K562 (cell line): ENCODE data around the gene GP1BA. TPM values are rescaled to one million over a fixed set of nuclear protein-coding genes. Genes with fewer than 3 reads are reported as not detected.
"Not testable (repeated sequence)": the region's sequence is repeated elsewhere in the genome, so short reads cannot be mapped to it uniquely, and the experiment has no call there.

Experiments used
- ATAC-seq: fragments of 200-7000 bp; cut with Tn5 transposase; 3 replicates; pipeline ENCODE4 v1.9.1; 2020; ENCODE audit warnings: moderate library complexity
- BruUV-seq: library from RNA; stranded (reverse); fragments of 400-500 nt; replicated peaks from 2 replicates; lab custom pipeline; 2021; lab: Mats Ljungman, UMichigan
- CTCF ChIA-PET: fragments of 300-600 bp; formaldehyde crosslinking; extraction: SDS; loops from one replicate; lab custom pipeline; 2021; ENCODE audit warnings: low intra/inter-chr PET ratio; lab: Yijun Ruan, JAX
- POLR2A ChIA-PET: fragments of 300-600, 350-650 bp; sonication (Branson Sonifier 250); formaldehyde crosslinking; extraction: SDS; loops from one replicate; lab custom pipeline; 2021; ENCODE audit warnings: antibody characterized with exemption, inconsistent platforms; lab: Yijun Ruan, JAX
- DNase-seq, 4 experiments: peaks; one replicate each; pipeline versions ENCODE4 v3.0.0 to v3.0.0-alpha.2; 2011 to 2018; ENCODE audit warnings: low spot score in 3 of 4, mixed read lengths in 3 of 4; ENCODE audit errors: extremely low read depth in 1 of 4
- FAIRE-seq: peaks from 2 replicates; lab custom pipeline; 2011; peaks lifted over from hg19 to GRCh38; lab: Jason Lieb, UNC
- H2AFZ ChIP-seq: 2 replicates; pipeline ENCODE4 v1.6.0; 2011; ENCODE audit warnings: low read depth, low read length, control low read depth, inconsistent platforms
- H3K27ac ChIP-seq: fragments of 200-600 bp; 3 replicates; pipeline ENCODE4 v1.8.0; 2011; ENCODE audit warnings: low read depth, mild to moderate bottlenecking, control low read depth, inconsistent platforms, low read length, moderate library complexity, mixed read lengths; ENCODE audit errors: extremely low read depth
- H3K27me3 ChIP-seq, 2 experiments: fragments of 300-600 bp in 1 of 2; 2 replicates in 1 of 2; 3 replicates in 1 of 2; pipeline versions ENCODE4 v1.6.0 to v1.8.0; 2011; ENCODE audit warnings: inconsistent platforms in 2 of 2, low read length in 2 of 2, mild to moderate bottlenecking in 1 of 2, mixed read lengths in 1 of 2, moderate library complexity in 1 of 2; ENCODE audit not compliant: control insufficient read depth in 2 of 2, insufficient read depth in 2 of 2
- H3K36me3 ChIP-seq: fragments of 300-600 bp; 3 replicates; pipeline ENCODE4 v1.8.0; 2011; ENCODE audit warnings: mild to moderate bottlenecking, low read length, inconsistent platforms; ENCODE audit not compliant: control insufficient read depth, insufficient read depth
- H3K4me1 ChIP-seq, 2 experiments: fragments of 200-600 bp in 1 of 2; replicated peaks in 1 of 2; 2 replicates in 1 of 2; 3 replicates in 1 of 2; pipeline versions ENCODE4 v1.5.1 to v1.8.0; 2011; ENCODE audit warnings: inconsistent platforms in 2 of 2, low read length in 2 of 2, mild to moderate bottlenecking in 1 of 2, mixed read lengths in 1 of 2, moderate library complexity in 1 of 2; ENCODE audit not compliant: control insufficient read depth in 2 of 2, insufficient read depth in 2 of 2
- H3K4me2 ChIP-seq: 2 replicates; pipeline ENCODE4 v1.6.1; 2011; ENCODE audit warnings: low read length, control low read depth, inconsistent platforms, mixed read lengths; ENCODE audit not compliant: insufficient read depth
- H3K4me3 ChIP-seq: fragments of 200-600 bp; sonication (generic), shearing (Covaris generic); 2 replicates; pipeline ENCODE4 v1.5.1; 2016; ENCODE audit warnings: control low read depth, inconsistent platforms
- H3K79me2 ChIP-seq: fragments of 200-600 bp; 3 replicates; pipeline ENCODE4 v1.8.0; 2011; ENCODE audit warnings: low read length, inconsistent platforms; ENCODE audit not compliant: control insufficient read depth, insufficient read depth
- H3K9ac ChIP-seq, 2 experiments: 2 replicates each; pipeline versions ENCODE4 v1.6.0 to v1.6.1; 2011; ENCODE audit warnings: low read depth in 2 of 2, low read length in 2 of 2, control low read depth in 1 of 2, inconsistent platforms in 1 of 2, mild to moderate bottlenecking in 1 of 2, mixed read lengths in 1 of 2; ENCODE audit not compliant: insufficient read depth in 1 of 2
- H3K9me1 ChIP-seq: one replicate; pipeline ENCODE4 v1.6.0; 2011; ENCODE audit warnings: inconsistent platforms, mild to moderate bottlenecking, low read length, moderate library complexity; ENCODE audit not compliant: control insufficient read depth, insufficient read depth
- H3K9me3 ChIP-seq: replicated peaks from 2 replicates; pipeline ENCODE4 v1.5.1; 2011; ENCODE audit warnings: low read depth, low read length, inconsistent platforms; ENCODE audit not compliant: control insufficient read depth, insufficient read depth
- H4K20me1 ChIP-seq: replicated peaks from 2 replicates; pipeline ENCODE4 v1.6.1; 2011; ENCODE audit warnings: low read length, inconsistent platforms, mixed read lengths; ENCODE audit not compliant: control insufficient read depth, insufficient read depth
- PCBP1 ChIP-seq: fragments of 200-400 bp; formaldehyde crosslinking; IDR thresholded peaks from 2 replicates; pipeline ENCODE4 v1.6.1; 2018; ENCODE audit warnings: mild to moderate bottlenecking, low read depth, low read length; ENCODE audit not compliant: poor library complexity, severe bottlenecking
- ZNF121 ChIP-seq: sonication (generic); formaldehyde crosslinking; conservative IDR thresholded peaks from 2 replicates; pipeline ENCODE4 v1.8.0; 2022; ENCODE audit warnings: missing genetic modification reagents
- WGBS: fragments of 100-300 bp; shearing (Covaris generic); methylation state at CpG from one replicate; pipeline ENCODE4 v1.1.6; 2016; ENCODE audit warnings: low coverage, mixed read lengths; ENCODE audit not compliant: insufficient coverage; ENCODE audit errors: missing lambda C conversion rate; 5-methylcytosine and 5-hydroxymethylcytosine counted together
- in situ Hi-C: fragments of 300-500 bp; cut with MboI; formaldehyde crosslinking; loops from 4 replicates; pipeline ENCODE4 v1.15.0; 2018; ENCODE audit warnings: inconsistent platforms, mixed read lengths
- intact Hi-C: fragments of 100-400 bp; cut with micrococcal nuclease; formaldehyde crosslinking; loops from 2 replicates; pipeline ENCODE4 v1.14.2; 2022
- polyA plus RNA-seq, 8 experiments: library from polyadenylated mRNA; depleted of rRNA in 4 of 8; stranded (reverse) in 5 of 8; unstranded in 3 of 8; fragments of >200 nt; fragmentation: Nextera tagmentation in 2 of 8; fragmentation: Illumina TruSeq in 1 of 8; extraction: Ambion mirVana in 2 of 8; extraction: Trizol in 1 of 8; gene quantifications; 2 replicates each; pipeline versions ENCODE4 v1.2.1 to v1.2.3, GENCODE V29; 2011 to 2014; ENCODE audit warnings: inconsistent platforms in 1 of 8, missing spikeins in 1 of 8
- total RNA-seq, 7 experiments: library from RNA; depleted of rRNA in 6 of 7; stranded (reverse); fragments of >200 nt in 6 of 7; fragmentation: Illumina TruSeq in 2 of 7; extraction: Trizol in 2 of 7; gene quantifications; 2 replicates each; pipeline versions ENCODE4 v1.2.1 to v1.2.3, GENCODE V29; 2011 to 2021; ENCODE audit warnings: low replicate concordance in 1 of 7

GP1BA gene
- total and polyA plus RNA-seq, 9 of the 15 experiments (the other 6 are each of a cell fraction or from before 2014, with no cell fraction given) = 0.01 TPM; not detected in 8

- no peaks in the 10 kb centered on the region for H3K36me3 ChIP-seq
- no peaks in the 10 kb centered on the region for H3K9me1 ChIP-seq
- ChIA-PET CTCF (no interaction called here), POLR2A (no interaction called here)
- H3K79me2 ChIP-seq = no peaks in the 10 kb centered on the region
- TF ChIP-seq ZNF121 (CRISPR knock-in tag) (peak; percentile 55), PCBP1 (no peak)
- WGBS = 40% methylated on average over 2 of the region's 4 CpGs
- H3K4me2 ChIP-seq = no peak overlapping the region
- FAIRE-seq = no peak
- H3K9me3 ChIP-seq = no peaks in the 10 kb centered on the region
- in situ Hi-C loops (no loop called here), intact Hi-C loops (no loop called here)
- no peak overlapping the region for H3K9ac ChIP-seq
- DNase-seq = no peak
- no peaks in the 10 kb centered on the region; a peak in 1 of 5 replicates for H3K4me1 ChIP-seq
- H2AFZ ChIP-seq = no peak overlapping the region
- no TSS peak for BruUV-seq
- H3K27ac ChIP-seq = no peak overlapping the region
- H4K20me1 ChIP-seq = no peaks in the 10 kb centered on the region
- no peak overlapping the region for H3K4me3 ChIP-seq
- ATAC-seq = no peak
- H3K27me3 ChIP-seq = no peaks in the 10 kb centered on the region
Observed at GRCh38 chr17:4921320-4921719, 10.8 kb upstream of the GP1BA start.

- H3K27me3 ChIP-seq, in situ Hi-C loops, H3K79me2 ChIP-seq, H3K27ac ChIP-seq, H3K9me1 ChIP-seq, H2AFZ ChIP-seq, FAIRE-seq, H3K36me3 ChIP-seq, H3K4me2 ChIP-seq, intact Hi-C loops, BruUV-seq, DNase-seq, H3K9ac ChIP-seq, H3K9me3 ChIP-seq, ATAC-seq, H3K4me1 ChIP-seq, H4K20me1 ChIP-seq, H3K4me3 ChIP-seq, CTCF ChIA-PET: not testable (repeated sequence)
- 50% methylated on average over 14 of the region's 24 CpGs for WGBS
- POLR2A ChIA-PET = interaction anchor here (0.9 to 1.9 kb wide), 4 partner anchors 8 to 19 kb away, joined by 3 to 7 read pairs (median 3); partner anchors contain the start of genes RNF167 and SLC25A11
Observed at GRCh38 chr17:4926577-4927335, 5.3 kb upstream of the GP1BA start.
